Adrenal gland (tissue), 12 donors: Measurements from ENCODE around the gene NUMA1. TPM values are rescaled to one million over a fixed set of nuclear protein-coding genes. Genes with fewer than 3 reads are reported as not detected.

Experiments used
- DNase-seq, 7 donors: peaks; one replicate each; pipeline ENCODE4 v3.0.0-alpha.2; 2019 to 2020
- H3K27ac ChIP-seq, 5 donors: fragments of 200-600 bp; sonication (generic) in 4 of 5; 1 replicate in 3 of 5; 2 replicates in 2 of 5; pipeline versions ENCODE4 v1.5.1 to v1.8.0; 2016 to 2020; ENCODE audit warnings: mild to moderate bottlenecking in 1 of 5
- H3K27me3 ChIP-seq: fragments of 200-600 bp; 2 replicates; pipeline ENCODE4 v1.8.0; 2021
- H3K36me3 ChIP-seq, 2 donors: fragments of 200-600 bp; replicated peaks in 1 of 2; 1 replicate in 1 of 2; 2 replicates in 1 of 2; pipeline versions ENCODE4 v1.5.1 to v1.8.0; 2018 to 2022
- H3K4me1 ChIP-seq, 2 donors: fragments of 200-600 bp; replicated peaks in 1 of 2; 1 replicate in 1 of 2; 2 replicates in 1 of 2; pipeline versions ENCODE4 v1.5.1 to v1.8.0; 2018 to 2021
- H3K4me3 ChIP-seq, 4 donors: fragments of 200-600 bp; sonication (generic) in 3 of 4; one replicate each; pipeline ENCODE4 v1.5.1; 2016 to 2018
- H3K9me3 ChIP-seq, 3 donors: fragments of 200-600 bp; sonication (generic) in 1 of 3; replicated peaks in 1 of 3; 1 replicate in 2 of 3; 2 replicates in 1 of 3; pipeline versions ENCODE4 v1.5.1 to v1.8.0; 2016 to 2021
- POLR2A ChIP-seq, 2 donors: fragments of 450-650 bp; IDR thresholded peaks; one replicate each; pipeline ENCODE4 v1.6.1; 2017; ENCODE audit warnings: antibody characterized with exemption in 2 of 2, mild to moderate bottlenecking in 2 of 2, moderate library complexity in 1 of 2
- WGBS, 4 donors: extraction: QIAGEN DNeasy Blood & Tissue Kit in 2 of 4; methylation state at CpG; one replicate each; pipeline versions ENCODE4 v1.1.5 to v1.1.7; 2013 to 2017; 5-methylcytosine and 5-hydroxymethylcytosine counted together
- intact Hi-C, 2 donors: fragments of 100-400 bp; cut with DNase I; formaldehyde crosslinking; loops; one replicate each; pipeline versions ENCODE4 v1.14.1 to v1.15.0; 2022 to 2023
- polyA plus RNA-seq, 3 donors: library from polyadenylated mRNA; stranded (reverse); fragments of 200-250 nt in 2 of 3; fragments of 350-450 nt in 1 of 3; fragmentation: Illumina TruSeq in 1 of 3; extraction: RNeasy Lipid Tissue Mini Kit (QIAGEN cat#74804) in 1 of 3; gene quantifications; one replicate each; pipeline ENCODE4 v1.2.3, GENCODE V29; 2013 to 2014
- total RNA-seq, 9 donors: library from RNA; depleted of rRNA in 4 of 9; stranded (reverse); fragments of >200 nt in 4 of 9; fragments of 120-200 nt in 1 of 9; fragmentation: NEBNext Ultra II Directional in 1 of 9; extraction: Animal tissue kit (Norgen Biotek cat#: 25700) in 1 of 9; gene quantifications; one replicate each; pipeline versions ENCODE4 v1.1.0 to v1.2.4, GENCODE V29; 2013 to 2023
- TF ChIP-seq, protein P1 (sequence below), 6 experiments: fragments of 450-650 bp in 4 of 6; fragments of 200-600 bp in 2 of 6; sonication (generic) in 1 of 6; IDR thresholded peaks; 1 replicate in 5 of 6; 2 replicates in 1 of 6; pipeline versions ENCODE4 v1.5.1 to v1.8.0; 2016 to 2021; ENCODE audit warnings: antibody characterized with exemption in 6 of 6, mild to moderate bottlenecking in 2 of 6, moderate library complexity in 1 of 6
- donor health status: healthy with polysubstance abuse.
- donor health status: Bipolar disorder and iron deficiency.
- donor health status: DM: yes; HTN: yes; CAD: no.
- donor health status: DM: no; HTN: no; CAD: no.
- donor health status: DM: no; HTN: no; CAD: no.
- donor health status: DM: yes; HTN: yes; CAD: no.

The NUMA1 gene
- total and polyA plus RNA-seq, 12 donors: 86.7 to 677 (median 274) TPM

DNA sequence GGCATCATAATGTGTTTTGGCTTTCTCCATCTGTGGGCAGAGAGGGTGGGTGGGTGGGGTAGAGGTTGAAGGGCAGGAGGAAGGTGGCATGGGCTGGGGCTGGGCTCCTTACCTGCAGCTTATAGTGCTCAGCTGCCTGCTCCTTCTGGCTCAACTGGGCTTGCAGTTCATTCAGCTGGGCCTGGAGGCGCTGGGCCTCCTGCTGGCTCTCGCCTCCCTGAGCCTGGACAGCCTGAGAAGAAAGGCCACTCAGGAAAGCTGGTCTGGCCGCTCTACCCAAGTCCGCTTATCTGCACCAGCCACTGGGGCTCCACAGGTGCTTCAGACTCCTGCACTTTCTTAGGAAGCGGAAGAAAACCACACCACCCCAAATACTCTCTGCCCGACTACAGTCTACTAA is 71.2 kb downstream of the NUMA1 start:
- no peak for TF ChIP-seq POLR2A (IDR thresholded peaks at IDR 0.05)
- TF ChIP-seq, protein P1, sequence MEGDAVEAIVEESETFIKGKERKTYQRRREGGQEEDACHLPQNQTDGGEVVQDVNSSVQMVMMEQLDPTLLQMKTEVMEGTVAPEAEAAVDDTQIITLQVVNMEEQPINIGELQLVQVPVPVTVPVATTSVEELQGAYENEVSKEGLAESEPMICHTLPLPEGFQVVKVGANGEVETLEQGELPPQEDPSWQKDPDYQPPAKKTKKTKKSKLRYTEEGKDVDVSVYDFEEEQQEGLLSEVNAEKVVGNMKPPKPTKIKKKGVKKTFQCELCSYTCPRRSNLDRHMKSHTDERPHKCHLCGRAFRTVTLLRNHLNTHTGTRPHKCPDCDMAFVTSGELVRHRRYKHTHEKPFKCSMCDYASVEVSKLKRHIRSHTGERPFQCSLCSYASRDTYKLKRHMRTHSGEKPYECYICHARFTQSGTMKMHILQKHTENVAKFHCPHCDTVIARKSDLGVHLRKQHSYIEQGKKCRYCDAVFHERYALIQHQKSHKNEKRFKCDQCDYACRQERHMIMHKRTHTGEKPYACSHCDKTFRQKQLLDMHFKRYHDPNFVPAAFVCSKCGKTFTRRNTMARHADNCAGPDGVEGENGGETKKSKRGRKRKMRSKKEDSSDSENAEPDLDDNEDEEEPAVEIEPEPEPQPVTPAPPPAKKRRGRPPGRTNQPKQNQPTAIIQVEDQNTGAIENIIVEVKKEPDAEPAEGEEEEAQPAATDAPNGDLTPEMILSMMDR (IDR thresholded peaks at IDR 0.05): no peak
- no peak for DNase-seq
- Histone ChIP-seq H3K4me1 (peaks cover 12 to 14% of the 10 kb centered on the region in 2 donors), H3K36me3 (peaks cover 0 to 100% of the 10 kb centered on the region in 2 donors), H3K27me3 (no peaks in the 10 kb centered on the region), H3K27ac (no peak overlapping the region), H3K9me3 (no peaks in the 10 kb centered on the region), H3K4me3 (no peak overlapping the region)
- 94 to 100% (median 95%) methylated on average over 2 to 6 of the region's 6 CpGs for WGBS, 4 donors
- intact Hi-C loops: no loop called here

DNA sequence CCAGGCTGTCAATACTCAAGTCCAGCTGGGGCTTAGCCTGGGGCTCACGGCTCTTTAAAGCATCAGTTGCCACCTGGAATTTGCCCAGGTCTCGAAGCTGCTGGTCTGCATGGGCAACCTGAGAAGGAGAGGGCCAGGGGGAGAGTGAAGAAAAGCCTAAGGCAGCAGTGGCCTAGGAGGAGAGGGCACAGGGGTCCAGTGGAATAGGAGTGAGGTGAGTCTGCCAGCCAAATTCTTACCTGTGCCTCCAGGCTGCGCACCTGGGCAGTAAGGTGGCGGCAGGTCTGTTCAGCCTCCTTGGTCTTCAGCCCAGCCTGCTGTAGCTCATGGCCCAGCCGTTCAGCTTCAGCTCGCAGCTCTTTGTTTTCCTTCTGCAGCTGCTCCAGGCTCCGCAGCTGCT is 71.6 kb downstream of the NUMA1 start:
- TF ChIP-seq POLR2A (IDR thresholded peaks at IDR 0.05): no peak
- TF ChIP-seq, protein P1 (IDR thresholded peaks at IDR 0.05): no peak
- Histone ChIP-seq H3K9me3 (no peaks in the 10 kb centered on the region), H3K36me3 (peaks cover 0 to 100% of the 10 kb centered on the region in 2 donors), H3K27me3 (no peaks in the 10 kb centered on the region), H3K4me1 (peaks cover 8 to 10% of the 10 kb centered on the region in 2 donors), H3K27ac (peak overlapping the region in 1 of 5 donors; percentile 7), H3K4me3 (no peak overlapping the region)
- intact Hi-C loops: no loop called here
- DNase-seq: no peak
- 78 to 88% (median 82%) methylated on average over 7 of the region's 7 CpGs for WGBS, 4 donors

DNA sequence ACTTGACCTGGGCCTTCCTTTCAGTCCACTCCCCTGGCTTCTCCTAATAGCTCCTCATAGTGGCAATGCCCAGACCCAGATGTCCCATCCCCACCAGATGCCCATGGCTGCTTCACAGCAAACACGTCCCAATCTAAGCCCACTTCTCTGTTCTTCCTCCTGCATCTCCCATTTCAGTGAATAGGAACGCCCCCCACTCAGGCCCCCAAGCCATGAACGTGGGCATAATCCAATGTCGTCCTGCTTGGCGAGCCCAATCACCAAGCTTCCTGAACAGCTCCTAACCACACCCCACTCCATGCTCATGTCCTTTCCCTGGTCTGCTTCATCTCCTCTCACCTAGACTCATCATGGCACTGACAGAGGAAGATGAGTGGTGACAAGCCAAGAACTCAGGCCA is 72.8 kb downstream of the NUMA1 start:
- no peaks in the 10 kb centered on the region for H3K4me1 ChIP-seq
- intact Hi-C loops: no loop called here
- no peak overlapping the region for H3K4me3 ChIP-seq
- peaks cover 0 to 100% of the 10 kb centered on the region in 2 donors for H3K36me3 ChIP-seq
- 76 to 83% (median 82%) methylated on average over 5 of the region's 5 CpGs for WGBS, 4 donors
- no peaks in the 10 kb centered on the region for H3K9me3 ChIP-seq
- peak overlapping the region in 1 of 5 donors; percentile 7 for H3K27ac ChIP-seq
- H3K27me3 ChIP-seq: no peaks in the 10 kb centered on the region
- TF ChIP-seq, protein P1 (IDR thresholded peaks at IDR 0.05): no peak
- TF ChIP-seq POLR2A (IDR thresholded peaks at IDR 0.05): no peak
- no peak for DNase-seq

DNA sequence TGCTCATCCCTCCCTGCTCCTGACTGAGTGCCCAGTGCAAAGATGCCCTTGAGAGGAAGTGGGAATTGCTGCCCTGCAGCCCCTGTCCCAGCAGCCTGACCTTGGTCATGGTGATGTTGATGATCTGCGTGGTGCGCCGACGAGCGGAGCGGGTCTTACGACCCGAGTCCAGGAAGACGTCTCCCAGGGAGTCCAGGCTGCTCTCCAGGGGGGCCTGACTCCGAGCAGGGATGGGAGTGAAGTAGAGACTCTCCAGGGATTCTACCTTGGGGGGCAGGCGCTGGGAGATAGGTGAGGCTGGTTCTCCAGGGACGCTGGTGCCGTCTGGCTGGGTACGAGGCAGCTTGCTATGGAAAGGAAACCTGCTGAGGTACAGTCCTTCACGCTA is 73.3 kb downstream of the NUMA1 start:
- Histone ChIP-seq H3K4me1 (no peaks in the 10 kb centered on the region), H3K36me3 (peaks cover 0 to 100% of the 10 kb centered on the region in 2 donors), H3K27ac (peak overlapping the region in 1 of 5 donors; percentile 10), H3K27me3 (no peaks in the 10 kb centered on the region), H3K4me3 (no peak overlapping the region), H3K9me3 (no peaks in the 10 kb centered on the region)
- intact Hi-C loops: no loop called here
- WGBS, 4 donors: 66 to 76% (median 73%) methylated on average over 12 to 15 of the region's 15 CpGs
- peak in 2 of 7 donors; percentile 25 to 50 for DNase-seq
- TF ChIP-seq, protein P1 (IDR thresholded peaks at IDR 0.05): no peak
- TF ChIP-seq POLR2A (IDR thresholded peaks at IDR 0.05): no peak
